HG02798 (cell line): ENCODE measurements around the gene TXNDC8.
A peak's percentile ranks its signal among the peaks of the same experiment; 100 is the strongest.
"Not testable (repeated sequence)": the region's sequence is repeated elsewhere in the genome, so short reads cannot be mapped to it uniquely, and the experiment has no call there.

Experiments used
- ATAC-seq: cut with Tn5 transposase; IDR thresholded peaks from one replicate; pipeline ENCODE4 v1.9.1; 2021; ENCODE audit warnings: mild to moderate bottlenecking; ENCODE audit not compliant: unreplicated experiment, poor library complexity

TXNDC8 gene

GRCh38 chr9:110329639-110330230 is 7.9 kb downstream of the TXNDC8 start:
- no peak for ATAC-seq

- ATAC-seq = no peak
Observed at GRCh38 chr9:110328763-110329162, 8.9 kb downstream of the TXNDC8 start.

- ATAC-seq = no peak
Observed at GRCh38 chr9:110327716-110328115, 9.9 kb downstream of the TXNDC8 start.

GRCh38 chr9:110323818-110324217 is 13.8 kb downstream of the TXNDC8 start:
- no peak for ATAC-seq

- no peak for ATAC-seq
Observed at GRCh38 chr9:110320651-110321445, 16.8 kb downstream of the TXNDC8 start.

GRCh38 chr9:110319781-110320492 is 17.7 kb downstream of the TXNDC8 start:
- no peak for ATAC-seq

- ATAC-seq = no peak
Observed at GRCh38 chr9:110317911-110318310, 19.8 kb downstream of the TXNDC8 start.

GRCh38 chr9:110316261-110317075 is 21.2 kb downstream of the TXNDC8 start:
- ATAC-seq = peak; percentile 93

GRCh38 chr9:110311978-110312377 is 25.7 kb downstream of the TXNDC8 start:
- ATAC-seq = not testable (repeated sequence)

GRCh38 chr9:110309681-110310080 is 28.0 kb downstream of the TXNDC8 start:
- no peak for ATAC-seq

GRCh38 chr9:110308633-110309038 is 29.0 kb downstream of the TXNDC8 start:
- peak; percentile 58 for ATAC-seq

GRCh38 chr9:110307191-110307590 is 30.5 kb downstream of the TXNDC8 start:
- no peak for ATAC-seq

GRCh38 chr9:110303133-110303532 is 34.5 kb downstream of the TXNDC8 start:
- ATAC-seq = no peak

GRCh38 chr9:110298043-110298605 is 39.5 kb downstream of the TXNDC8 start:
- ATAC-seq = no peak

- no peak for ATAC-seq
Observed at GRCh38 chr9:110293248-110293647, 44.4 kb downstream of the TXNDC8 start.

- no peak for ATAC-seq
Observed at GRCh38 chr9:110291921-110292557, 45.6 kb downstream of the TXNDC8 start.

GRCh38 chr9:110290001-110290400 is 47.7 kb downstream of the TXNDC8 start:
- ATAC-seq = no peak

- ATAC-seq = no peak
Observed at GRCh38 chr9:110288503-110288902, 49.2 kb downstream of the TXNDC8 start.

GRCh38 chr9:110287289-110287680 is 50.4 kb downstream of the TXNDC8 start:
- ATAC-seq = no peak
